Brain microvascular endothelial cell (primary cell): ENCODE results near the gene CR1.
"Not testable (repeated sequence)": the region's sequence is repeated elsewhere in the genome, so short reads cannot be mapped to it uniquely, and the experiment has no call there.

Source experiments
- DNase-seq: peaks from one replicate; pipeline ENCODE4 v3.0.0-alpha.2; 2020
- H3K27ac ChIP-seq: fragments of 250-450 bp; sonication (Bioruptor Pico); 2 replicates; pipeline ENCODE4 v1.5.1; 2020; ENCODE audit warnings: mild to moderate bottlenecking, moderate library complexity
- H3K27me3 ChIP-seq: fragments of 250-450 bp; sonication (Bioruptor Pico); replicated peaks from 2 replicates; pipeline ENCODE4 v1.5.1; 2020; ENCODE audit warnings: mild to moderate bottlenecking
- H3K36me3 ChIP-seq: fragments of 250-450 bp; sonication (Bioruptor Pico); replicated peaks from 2 replicates; pipeline ENCODE4 v1.5.1; 2020; ENCODE audit warnings: mild to moderate bottlenecking
- H3K4me3 ChIP-seq: 2 replicates; pipeline ENCODE4 v1.5.1; 2011; ENCODE audit warnings: low read depth, mild to moderate bottlenecking, control low read depth, low read length, moderate library complexity
- in situ Hi-C: cut with HindIII; loops from 2 replicates; pipeline ENCODE4 v1.10.0; 2017; ENCODE audit warnings: low sequenced_read_pairs, low pct_ligation_motif_present
- TF ChIP-seq, protein P1 (sequence below): IDR thresholded peaks from 2 replicates; pipeline ENCODE4 v1.5.1; 2011; ENCODE audit warnings: low read depth, mild to moderate bottlenecking, moderate library complexity, low read length, control low read depth, inconsistent platforms; ENCODE audit errors: missing control alignments

The CR1 gene

DNA sequence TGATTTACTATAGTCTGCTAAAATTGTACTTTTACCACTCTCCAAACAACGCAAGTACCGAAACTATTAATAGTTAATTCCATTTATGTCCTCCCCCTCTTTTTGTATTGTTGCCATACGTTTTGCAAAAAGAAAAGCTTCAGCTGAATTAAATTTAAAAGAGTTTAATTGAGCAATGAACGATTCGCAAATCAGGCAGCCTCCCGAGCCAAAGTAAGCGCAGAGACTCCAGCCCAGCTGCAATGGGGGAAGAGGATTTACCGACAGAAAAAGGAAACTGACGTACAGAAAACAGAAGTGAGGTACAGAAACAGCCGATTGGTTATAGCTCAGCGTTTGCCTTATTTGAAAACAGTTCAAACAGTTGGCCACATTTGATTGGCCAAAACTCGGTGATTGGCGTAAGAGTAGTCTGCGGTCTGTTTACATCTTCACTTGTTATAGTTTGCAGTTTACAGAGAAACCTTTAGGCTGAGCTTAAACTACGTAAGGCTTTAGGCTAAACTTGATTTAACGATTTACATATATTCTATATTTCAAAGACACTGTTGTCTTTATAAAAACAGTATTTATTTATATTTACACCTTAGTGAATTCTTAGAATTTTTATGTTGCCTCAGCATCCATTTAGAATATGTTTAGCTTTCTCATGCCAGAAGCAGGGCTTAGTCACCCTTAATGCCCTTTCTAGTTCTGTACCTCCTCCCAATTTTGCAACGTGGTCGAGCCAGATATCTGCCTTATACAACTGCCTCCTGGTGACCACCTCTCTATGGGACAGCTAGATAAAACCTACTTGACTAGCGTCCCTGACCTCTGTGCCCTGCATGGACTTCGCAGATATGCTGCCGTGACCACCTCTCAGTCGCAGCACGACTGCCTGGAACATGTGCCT is 23.8 kb downstream of the CR1 start:
- in situ Hi-C loops: no loop called here
- no peak overlapping the region for H3K4me3 ChIP-seq
- DNase-seq: no peak
- H3K27ac ChIP-seq: no peak overlapping the region
- H3K27me3 ChIP-seq: no peaks in the 10 kb centered on the region
- H3K36me3 ChIP-seq: no peaks in the 10 kb centered on the region
- TF ChIP-seq, protein P1, sequence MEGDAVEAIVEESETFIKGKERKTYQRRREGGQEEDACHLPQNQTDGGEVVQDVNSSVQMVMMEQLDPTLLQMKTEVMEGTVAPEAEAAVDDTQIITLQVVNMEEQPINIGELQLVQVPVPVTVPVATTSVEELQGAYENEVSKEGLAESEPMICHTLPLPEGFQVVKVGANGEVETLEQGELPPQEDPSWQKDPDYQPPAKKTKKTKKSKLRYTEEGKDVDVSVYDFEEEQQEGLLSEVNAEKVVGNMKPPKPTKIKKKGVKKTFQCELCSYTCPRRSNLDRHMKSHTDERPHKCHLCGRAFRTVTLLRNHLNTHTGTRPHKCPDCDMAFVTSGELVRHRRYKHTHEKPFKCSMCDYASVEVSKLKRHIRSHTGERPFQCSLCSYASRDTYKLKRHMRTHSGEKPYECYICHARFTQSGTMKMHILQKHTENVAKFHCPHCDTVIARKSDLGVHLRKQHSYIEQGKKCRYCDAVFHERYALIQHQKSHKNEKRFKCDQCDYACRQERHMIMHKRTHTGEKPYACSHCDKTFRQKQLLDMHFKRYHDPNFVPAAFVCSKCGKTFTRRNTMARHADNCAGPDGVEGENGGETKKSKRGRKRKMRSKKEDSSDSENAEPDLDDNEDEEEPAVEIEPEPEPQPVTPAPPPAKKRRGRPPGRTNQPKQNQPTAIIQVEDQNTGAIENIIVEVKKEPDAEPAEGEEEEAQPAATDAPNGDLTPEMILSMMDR: no peak

DNA sequence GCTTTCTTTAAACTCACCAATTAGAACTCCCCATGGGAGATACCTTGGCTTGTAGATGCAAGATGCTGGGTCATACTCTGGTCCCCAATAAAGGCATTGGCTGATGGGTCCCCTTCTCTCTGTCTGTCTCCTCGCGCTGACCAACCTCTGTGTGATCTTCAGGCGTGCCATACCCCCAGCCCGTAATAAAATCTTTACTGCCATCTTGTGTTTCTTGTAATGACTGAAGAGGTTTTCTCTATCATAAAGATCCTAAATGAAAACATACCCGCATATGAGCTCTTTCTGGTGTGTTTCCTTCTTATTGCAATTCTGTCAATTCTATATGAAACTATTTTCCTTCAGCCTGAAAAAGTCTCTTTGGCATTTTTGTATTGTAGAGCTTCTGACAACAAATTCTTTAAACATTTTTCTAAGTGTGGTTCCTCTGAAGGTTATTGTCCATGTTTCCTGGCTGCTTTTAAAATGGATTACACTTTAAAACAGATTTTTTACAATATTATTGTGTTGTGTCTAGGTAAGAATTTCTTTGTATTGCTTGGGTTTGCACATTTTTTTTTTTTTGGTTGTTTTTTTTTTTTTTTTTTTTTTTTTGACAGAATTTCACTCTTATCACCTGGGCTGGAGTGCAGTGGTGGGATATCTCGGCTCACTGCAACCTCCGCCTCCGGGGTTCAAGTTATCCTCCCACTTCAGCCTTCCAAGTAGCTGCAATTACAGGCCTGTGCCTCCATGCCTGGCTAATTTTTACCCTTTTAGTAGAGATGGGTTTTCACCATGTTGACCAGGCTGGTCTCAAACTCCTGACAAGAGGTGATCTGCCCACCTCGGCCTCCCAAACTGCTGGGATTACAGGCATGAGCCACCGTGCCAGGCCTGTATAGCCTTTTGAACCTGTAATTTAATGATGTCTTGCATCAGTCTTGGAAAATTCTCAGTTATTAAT is 24.7 kb downstream of the CR1 start:
- H3K27ac ChIP-seq, H3K4me3 ChIP-seq, in situ Hi-C loops, DNase-seq, H3K27me3 ChIP-seq, H3K36me3 ChIP-seq: not testable (repeated sequence)

DNA sequence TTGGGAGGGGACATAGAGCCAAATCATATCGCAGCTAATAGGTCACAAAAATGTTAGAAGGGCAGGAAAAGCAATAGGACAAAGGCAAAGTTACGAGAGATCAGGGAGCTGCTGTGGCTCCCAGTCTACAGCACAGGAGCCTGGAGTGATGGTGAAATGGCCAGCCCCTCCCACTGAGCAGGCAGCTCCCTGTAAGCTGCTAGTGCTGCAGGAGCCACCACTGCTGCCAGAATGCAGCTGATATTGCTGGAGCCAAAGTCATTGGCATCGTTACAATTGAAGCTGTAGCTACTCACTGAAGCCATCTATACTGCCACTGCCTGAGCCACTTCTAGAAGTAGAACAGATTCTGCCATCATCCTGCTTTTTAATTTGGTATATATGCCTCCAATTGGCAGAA is 29.3 kb downstream of the CR1 start:
- in situ Hi-C loops, DNase-seq, H3K27ac ChIP-seq: not testable (repeated sequence)

DNA sequence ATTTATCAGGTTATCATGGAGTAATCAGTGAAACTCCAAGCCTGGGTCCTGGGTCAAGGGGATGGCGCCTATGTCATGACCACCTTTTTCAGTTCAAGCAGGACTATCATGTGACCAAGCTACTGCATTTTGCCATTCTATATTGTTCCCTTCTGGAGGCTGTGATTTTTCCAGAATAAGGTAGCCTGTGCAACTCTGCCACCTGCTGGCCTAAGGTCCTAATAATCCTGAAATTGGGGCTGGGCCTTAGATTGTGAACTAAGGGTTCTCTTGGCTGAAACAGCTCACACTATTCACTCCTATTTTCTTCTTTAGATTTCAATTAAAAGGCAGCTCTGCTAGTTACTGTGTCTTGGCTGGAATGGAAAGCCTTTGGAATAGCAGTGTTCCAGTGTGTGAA is 32.4 kb downstream of the CR1 start:
- H3K4me3 ChIP-seq, in situ Hi-C loops, H3K27ac ChIP-seq, DNase-seq, H3K27me3 ChIP-seq, H3K36me3 ChIP-seq: not testable (repeated sequence)

More for the DNA sequence above, 29.3 kb downstream of the CR1 start:
- not testable (repeated sequence) for H3K4me3 ChIP-seq, H3K36me3 ChIP-seq, H3K27me3 ChIP-seq

DNA sequence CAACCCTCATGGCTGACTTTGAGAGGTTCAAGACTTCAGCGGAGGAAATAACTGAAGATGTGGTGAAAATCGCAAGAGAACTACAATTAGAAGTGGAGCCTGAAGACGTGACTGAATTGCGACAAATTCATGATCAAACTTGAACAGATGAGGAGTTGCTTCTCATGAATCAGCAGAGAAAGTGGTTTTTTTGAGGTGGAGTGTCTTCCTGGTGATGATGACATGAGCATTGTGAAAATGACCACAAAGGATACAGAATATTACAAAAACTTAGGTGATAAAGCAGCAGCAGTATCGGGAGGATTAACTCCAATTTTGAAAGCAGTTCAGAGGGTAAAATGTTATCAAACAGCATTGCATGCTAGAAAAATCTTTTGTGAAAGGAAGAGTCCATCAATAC is 40.3 kb downstream of the CR1 start:
- H3K27ac ChIP-seq, H3K27me3 ChIP-seq, DNase-seq, H3K36me3 ChIP-seq, H3K4me3 ChIP-seq, in situ Hi-C loops: not testable (repeated sequence)

DNA sequence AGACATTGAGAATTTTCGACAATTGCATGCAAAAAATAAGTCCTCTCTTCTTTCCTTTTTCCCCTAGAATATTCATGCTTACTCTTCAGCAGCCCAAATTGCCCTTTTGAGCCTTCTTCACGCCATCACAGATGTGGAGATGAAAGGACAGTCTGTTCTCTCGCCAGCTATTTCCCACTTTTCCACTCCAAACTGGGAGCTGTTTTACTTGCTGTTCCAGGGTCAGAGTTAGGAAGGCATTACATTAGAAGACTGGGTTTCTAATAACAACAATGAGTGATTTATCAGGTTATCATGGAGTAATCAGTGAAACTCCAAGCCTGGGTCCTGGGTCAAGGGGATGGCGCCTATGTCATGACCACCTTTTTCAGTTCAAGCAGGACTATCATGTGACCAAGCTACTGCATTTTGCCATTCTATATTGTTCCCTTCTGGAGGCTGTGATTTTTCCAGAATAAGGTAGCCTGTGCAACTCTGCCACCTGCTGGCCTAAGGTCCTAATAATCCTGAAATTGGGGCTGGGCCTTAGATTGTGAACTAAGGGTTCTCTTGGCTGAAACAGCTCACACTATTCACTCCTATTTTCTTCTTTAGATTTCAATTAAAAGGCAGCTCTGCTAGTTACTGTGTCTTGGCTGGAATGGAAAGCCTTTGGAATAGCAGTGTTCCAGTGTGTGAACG is 50.9 kb downstream of the CR1 start:
- in situ Hi-C loops, H3K4me3 ChIP-seq: not testable (repeated sequence)

DNA sequence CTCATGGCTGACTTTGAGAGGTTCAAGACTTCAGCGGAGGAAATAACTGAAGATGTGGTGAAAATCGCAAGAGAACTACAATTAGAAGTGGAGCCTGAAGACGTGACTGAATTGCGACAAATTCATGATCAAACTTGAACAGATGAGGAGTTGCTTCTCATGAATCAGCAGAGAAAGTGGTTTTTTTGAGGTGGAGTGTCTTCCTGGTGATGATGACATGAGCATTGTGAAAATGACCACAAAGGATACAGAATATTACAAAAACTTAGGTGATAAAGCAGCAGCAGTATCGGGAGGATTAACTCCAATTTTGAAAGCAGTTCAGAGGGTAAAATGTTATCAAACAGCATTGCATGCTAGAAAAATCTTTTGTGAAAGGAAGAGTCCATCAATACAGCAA is 58.9 kb downstream of the CR1 start:
- in situ Hi-C loops, H3K4me3 ChIP-seq, H3K27me3 ChIP-seq, H3K27ac ChIP-seq, H3K36me3 ChIP-seq, DNase-seq: not testable (repeated sequence)

More for the DNA sequence above, 50.9 kb downstream of the CR1 start:
- DNase-seq, H3K36me3 ChIP-seq, H3K27ac ChIP-seq, H3K27me3 ChIP-seq: not testable (repeated sequence)

DNA sequence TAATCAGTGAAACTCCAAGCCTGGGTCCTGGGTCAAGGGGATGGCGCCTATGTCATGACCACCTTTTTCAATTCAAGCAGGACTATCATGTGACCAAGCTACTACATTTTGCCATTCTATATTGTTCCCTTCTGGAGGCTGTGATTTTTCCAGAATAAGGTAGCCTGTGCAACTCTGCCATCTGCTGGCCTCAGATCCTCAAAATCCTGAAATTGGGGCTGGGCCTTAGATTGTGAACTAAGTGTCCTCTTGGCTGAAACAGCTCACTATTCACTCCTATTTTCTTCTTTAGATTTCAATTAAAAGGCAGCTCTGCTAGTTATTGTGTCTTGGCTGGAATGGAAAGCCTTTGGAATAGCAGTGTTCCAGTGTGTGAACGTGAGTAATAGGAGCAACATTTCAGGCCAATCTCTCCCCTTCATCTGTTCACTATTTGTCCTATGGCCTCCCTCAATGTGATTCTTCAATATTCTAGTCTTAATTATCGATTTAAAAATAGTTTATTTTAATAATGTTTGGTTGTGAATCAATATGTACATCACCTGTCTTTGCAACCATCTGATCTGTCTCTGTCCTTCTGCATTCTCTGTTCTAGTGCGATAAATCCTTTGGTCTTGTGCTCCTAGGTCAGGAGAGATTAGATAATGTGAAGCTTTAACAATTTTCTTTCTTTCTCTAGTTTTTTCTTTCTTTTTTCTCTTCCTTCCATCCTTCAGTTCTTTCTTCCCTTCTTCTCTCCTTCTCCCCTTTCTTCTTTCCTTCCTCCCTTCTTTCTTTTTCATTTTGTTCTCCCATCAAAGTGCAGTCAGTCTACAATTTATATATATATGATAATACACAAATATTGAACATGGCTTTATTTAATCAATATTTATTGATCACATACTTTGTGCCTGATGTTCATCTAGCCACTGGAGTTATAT is 69.8 kb downstream of the CR1 start:
- peak; percentile 18 for DNase-seq
- in situ Hi-C loops: no loop called here
- Histone ChIP-seq H3K27ac (no peak overlapping the region), H3K36me3 (no peaks in the 10 kb centered on the region), H3K27me3 (no peaks in the 10 kb centered on the region), H3K4me3 (no peak overlapping the region)
- TF ChIP-seq, protein P1: peak; percentile 57

DNA sequence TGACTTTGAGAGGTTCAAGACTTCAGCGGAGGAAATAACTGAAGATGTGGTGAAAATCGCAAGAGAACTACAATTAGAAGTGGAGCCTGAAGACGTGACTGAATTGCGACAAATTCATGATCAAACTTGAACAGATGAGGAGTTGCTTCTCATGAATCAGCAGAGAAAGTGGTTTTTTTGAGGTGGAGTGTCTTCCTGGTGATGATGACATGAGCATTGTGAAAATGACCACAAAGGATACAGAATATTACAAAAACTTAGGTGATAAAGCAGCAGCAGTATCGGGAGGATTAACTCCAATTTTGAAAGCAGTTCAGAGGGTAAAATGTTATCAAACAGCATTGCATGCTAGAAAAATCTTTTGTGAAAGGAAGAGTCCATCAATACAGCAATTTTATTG is 76.0 kb downstream of the CR1 start:
- DNase-seq, H3K27me3 ChIP-seq, H3K36me3 ChIP-seq, in situ Hi-C loops, H3K4me3 ChIP-seq, H3K27ac ChIP-seq: not testable (repeated sequence)

DNA sequence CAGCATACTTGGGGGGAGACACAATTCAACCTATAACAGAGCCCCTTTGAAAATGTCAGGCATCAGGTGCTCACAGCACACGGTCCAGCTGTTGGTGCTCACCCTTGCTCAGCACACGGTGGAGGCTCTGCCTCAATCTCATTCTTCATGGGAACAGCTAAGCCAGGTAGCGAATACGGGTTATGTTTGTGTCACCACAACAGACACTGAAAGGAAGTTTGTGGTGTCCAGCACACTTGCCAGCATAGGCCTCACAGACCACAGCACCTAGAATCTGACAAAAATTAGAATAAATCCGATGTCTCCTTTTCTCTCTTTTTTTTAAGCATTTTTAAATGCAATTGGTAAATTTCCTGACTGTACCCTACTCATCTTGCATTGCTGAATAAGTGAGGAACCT is 77.1 kb downstream of the CR1 start:
- DNase-seq, H3K27me3 ChIP-seq, H3K36me3 ChIP-seq, H3K4me3 ChIP-seq, H3K27ac ChIP-seq, in situ Hi-C loops: not testable (repeated sequence)

DNA sequence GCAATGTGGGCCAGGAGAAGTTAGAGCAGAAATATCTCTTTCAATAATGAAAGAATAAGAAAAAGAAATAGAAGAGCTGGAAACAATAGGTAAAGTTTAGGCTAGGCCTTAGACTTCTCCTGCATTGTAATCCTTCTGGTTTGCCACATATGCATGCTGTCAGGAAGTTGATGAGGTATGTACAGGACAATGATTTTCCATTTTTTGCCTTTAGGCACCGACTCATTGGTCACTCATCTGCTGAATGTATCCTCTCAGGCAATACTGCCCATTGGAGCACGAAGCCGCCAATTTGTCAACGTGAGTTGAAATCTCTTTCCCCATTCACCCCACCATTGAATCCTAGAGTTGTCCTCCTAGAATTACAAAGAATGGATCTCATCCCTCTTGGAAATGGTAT is 79.4 kb downstream of the CR1 start:
- H3K36me3 ChIP-seq, H3K27ac ChIP-seq, H3K4me3 ChIP-seq, in situ Hi-C loops, DNase-seq, H3K27me3 ChIP-seq: not testable (repeated sequence)
